HG02588 (cell line): Measurements from ENCODE around the gene C1QTNF7.
A peak's percentile ranks its signal among the peaks of the same experiment; 100 is the strongest.

Experiments
- ATAC-seq: cut with Tn5 transposase; IDR thresholded peaks from one replicate; pipeline ENCODE4 v1.9.1; 2021; ENCODE audit warnings: mild to moderate bottlenecking, moderate library complexity; ENCODE audit not compliant: unreplicated experiment

Gene C1QTNF7

GRCh38 chr4:15455290-15455689 is 27.5 kb downstream of the C1QTNF7 start:
- no peak for ATAC-seq

- ATAC-seq = peak; percentile 94
These were observed 29.8 kb downstream of the C1QTNF7 start for GRCh38 chr4:15457406-15458201.

- ATAC-seq = no peak
These were observed 30.8 kb downstream of the C1QTNF7 start for GRCh38 chr4:15458616-15459015.

GRCh38 chr4:15459706-15460105 is 31.9 kb downstream of the C1QTNF7 start:
- ATAC-seq = no peak

GRCh38 chr4:15466596-15466995 is 38.8 kb downstream of the C1QTNF7 start:
- no peak for ATAC-seq

- no peak for ATAC-seq
These were observed 41.7 kb downstream of the C1QTNF7 start, which contains the start of gene CC2D2A for GRCh38 chr4:15469402-15470127. CC2D2A (plus strand) TSS chr4:15469882; CDS start chr4:15475933, 6,051 bp downstream.

GRCh38 chr4:15470128-15470475 is 42.3 kb downstream of the C1QTNF7 start:
- ATAC-seq = no peak

GRCh38 chr4:15476396-15476795 is 48.6 kb downstream of the C1QTNF7 start:
- ATAC-seq = no peak

- ATAC-seq = no peak
These were observed 50.9 kb downstream of the C1QTNF7 start for GRCh38 chr4:15478724-15479088.

GRCh38 chr4:15479089-15479912 is 51.5 kb downstream of the C1QTNF7 start:
- ATAC-seq = no peak

- no peak for ATAC-seq
These were observed 52.0 kb downstream of the C1QTNF7 start for GRCh38 chr4:15479913-15480185.

- ATAC-seq = no peak
These were observed 54.3 kb downstream of the C1QTNF7 start for GRCh38 chr4:15481961-15482745.

GRCh38 chr4:15482842-15483241 is 55.0 kb downstream of the C1QTNF7 start:
- no peak for ATAC-seq

- no peak for ATAC-seq
These were observed 60.3 kb downstream of the C1QTNF7 start for GRCh38 chr4:15488136-15488535.

- no peak for ATAC-seq
These were observed 61.0 kb downstream of the C1QTNF7 start for GRCh38 chr4:15488658-15489470.

- no peak for ATAC-seq
These were observed 61.7 kb downstream of the C1QTNF7 start for GRCh38 chr4:15489551-15489950.

GRCh38 chr4:15493411-15493810 is 65.6 kb downstream of the C1QTNF7 start:
- ATAC-seq = no peak

GRCh38 chr4:15495621-15496020 is 67.8 kb downstream of the C1QTNF7 start:
- no peak for ATAC-seq
